IMR-90 (cell line): ENCODE results near the gene CD34. TPM values are rescaled to one million over a fixed set of nuclear protein-coding genes. Genes with fewer than 3 reads are reported as not detected.

Source experiments
- ATAC-seq: fragments of 200-7000 bp; cut with Tn5 transposase; 2 replicates; pipeline ENCODE4 v1.9.1; 2020; ENCODE audit warnings: low read depth, mild to moderate bottlenecking, moderate library complexity
- BruUV-seq: library from RNA; stranded (reverse); fragments of 400-500 nt; replicated peaks from 2 replicates; lab custom pipeline; 2021; lab: Mats Ljungman, UMichigan
- CTCF ChIA-PET: fragments of 300-600 bp; formaldehyde crosslinking; extraction: SDS; loops from one replicate; lab custom pipeline; 2021; ENCODE audit warnings: antibody characterized with exemption; lab: Yijun Ruan, JAX
- POLR2A ChIA-PET: fragments of 300-600 bp; sonication (Branson Sonifier 250); formaldehyde crosslinking; loops from one replicate; lab custom pipeline; 2022; ENCODE audit warnings: antibody characterized with exemption; ENCODE audit not compliant: unreplicated experiment; lab: Charles Lee
- DNase-seq: peaks from one replicate; pipeline ENCODE4 v3.0.0; 2013
- H2AFZ ChIP-seq: replicated peaks from 2 replicates; pipeline ENCODE3; 2013; ENCODE audit warnings: low read length, mild to moderate bottlenecking; ENCODE audit not compliant: poor library complexity
- H2AK5ac ChIP-seq: 2 replicates; pipeline ENCODE4 v1.6.1; 2013; ENCODE audit warnings: low read depth, low read length, inconsistent platforms
- H2AK9ac ChIP-seq: replicated peaks from 2 replicates; pipeline ENCODE3; 2013; ENCODE audit warnings: mild to moderate bottlenecking, low read depth, low read length, moderate library complexity; ENCODE audit not compliant: poor library complexity
- H2BK120ac ChIP-seq: 2 replicates; pipeline ENCODE4 v1.6.1; 2013; ENCODE audit warnings: low read depth, low read length, inconsistent platforms
- H2BK15ac ChIP-seq: 3 replicates; pipeline ENCODE4 v1.6.1; 2013; ENCODE audit warnings: low read depth, low read length, inconsistent platforms
- H2BK20ac ChIP-seq: 2 replicates; pipeline ENCODE4 v1.6.1; 2013; ENCODE audit warnings: low read depth, mild to moderate bottlenecking, inconsistent platforms, low read length, moderate library complexity
- H2BK5ac ChIP-seq: 2 replicates; pipeline ENCODE4 v1.6.1; 2013; ENCODE audit warnings: mild to moderate bottlenecking, low read depth, low read length, inconsistent platforms; ENCODE audit not compliant: poor library complexity, severe bottlenecking
- H3K14ac ChIP-seq: replicated peaks from 2 replicates; pipeline ENCODE4 v1.6.1; 2013; ENCODE audit warnings: low read depth, low read length, inconsistent platforms
- H3K18ac ChIP-seq: 2 replicates; pipeline ENCODE4 v1.6.1; 2013; ENCODE audit warnings: low read depth, low read length, control low read depth
- H3K23ac ChIP-seq: 2 replicates; pipeline ENCODE4 v1.6.1; 2013; ENCODE audit warnings: low read depth, low read length, inconsistent platforms
- H3K27ac ChIP-seq: 2 replicates; pipeline ENCODE4 v1.5.1; 2013; ENCODE audit warnings: mild to moderate bottlenecking, control low read depth, low read length; ENCODE audit not compliant: insufficient read depth
- H3K27me3 ChIP-seq: 2 replicates; pipeline ENCODE4 v1.6.1; 2013; ENCODE audit warnings: low read length; ENCODE audit not compliant: control insufficient read depth, insufficient read depth
- H3K36me3 ChIP-seq: 2 replicates; pipeline ENCODE4 v1.6.1; 2013; ENCODE audit warnings: low read length, mixed read lengths; ENCODE audit not compliant: control insufficient read depth, insufficient read depth
- H3K4ac ChIP-seq: 2 replicates; pipeline ENCODE4 v1.6.1; 2013; ENCODE audit warnings: low read depth, low read length, inconsistent platforms
- H3K4me1 ChIP-seq: 2 replicates; pipeline ENCODE4 v1.6.1; 2013; ENCODE audit warnings: low read length, mixed read lengths; ENCODE audit not compliant: control insufficient read depth, insufficient read depth
- H3K4me2 ChIP-seq: 2 replicates; pipeline ENCODE4 v1.6.1; 2013; ENCODE audit warnings: low read depth, mild to moderate bottlenecking, control low read depth, low read length, moderate library complexity
- H3K4me3 ChIP-seq: 2 replicates; pipeline ENCODE4 v1.5.1; 2013; ENCODE audit warnings: low read depth, mild to moderate bottlenecking, control low read depth, low read length, moderate library complexity; ENCODE audit not compliant: insufficient read depth
- H3K56ac ChIP-seq: 2 replicates; pipeline ENCODE4 v1.6.1; 2013; ENCODE audit warnings: low read length, inconsistent platforms; ENCODE audit not compliant: insufficient read depth; ENCODE audit errors: extremely low read depth
- H3K79me1 ChIP-seq, 2 experiments: 2 replicates each; pipeline ENCODE4 v1.6.1; 2013; ENCODE audit warnings: low read length in 2 of 2, inconsistent platforms in 1 of 2, low read depth in 1 of 2
- H3K9ac ChIP-seq: 2 replicates; pipeline ENCODE4 v1.6.1; 2013; ENCODE audit warnings: low read depth, low read length, control low read depth
- H3K9me1 ChIP-seq: 2 replicates; pipeline ENCODE4 v1.6.1; 2013; ENCODE audit warnings: low read length, inconsistent platforms; ENCODE audit not compliant: insufficient read depth
- H3K9me3 ChIP-seq: 2 replicates; pipeline ENCODE4 v1.6.1; 2013; ENCODE audit warnings: low read length; ENCODE audit not compliant: control insufficient read depth, insufficient read depth
- H4K20me1 ChIP-seq: 2 replicates; pipeline ENCODE4 v1.6.1; 2013; ENCODE audit warnings: low read length, inconsistent platforms; ENCODE audit not compliant: insufficient read depth
- H4K5ac ChIP-seq: 2 replicates; pipeline ENCODE4 v1.6.1; 2013; ENCODE audit warnings: mild to moderate bottlenecking, low read depth, low read length, control low read depth
- H4K8ac ChIP-seq, 2 experiments: 2 replicates each; pipeline ENCODE4 v1.6.1; 2013; ENCODE audit warnings: low read depth in 2 of 2, low read length in 2 of 2, control low read depth in 1 of 2, inconsistent platforms in 1 of 2
- H4K91ac ChIP-seq: 2 replicates; pipeline ENCODE4 v1.6.1; 2013; ENCODE audit warnings: low read depth, low read length, inconsistent platforms; ENCODE audit not compliant: insufficient read depth
- BHLHE40 ChIP-seq: fragments of 150-350 bp; IDR thresholded peaks from 2 replicates; pipeline ENCODE4 v1.6.1; 2016; ENCODE audit warnings: mild to moderate bottlenecking, low read depth, low read length
- CHD1 ChIP-seq: IDR thresholded peaks from 2 replicates; pipeline ENCODE4 v1.6.1; 2012; ENCODE audit warnings: low read depth, low read length, improper control_type of control experiment
- MAFK ChIP-seq: IDR thresholded peaks from 2 replicates; pipeline ENCODE4 v1.6.1; 2012; ENCODE audit warnings: low read depth, low read length, improper control_type of control experiment
- MAZ ChIP-seq: IDR thresholded peaks from 2 replicates; pipeline ENCODE4 v1.6.1; 2012; ENCODE audit warnings: low read depth, mild to moderate bottlenecking, low read length, improper control_type of control experiment, moderate library complexity, borderline replicate concordance
- NFE2L2 ChIP-seq: fragments of 150-350 bp; IDR thresholded peaks from 2 replicates; pipeline ENCODE4 v1.6.1; 2016; ENCODE audit warnings: low read depth, mild to moderate bottlenecking, low read length
- RAD21 ChIP-seq: IDR thresholded peaks from 2 replicates; pipeline ENCODE4 v1.6.1; 2012; ENCODE audit warnings: low read length, improper control_type of control experiment
- SMC3 ChIP-seq: fragments of 150-350 bp; IDR thresholded peaks from 2 replicates; pipeline ENCODE4 v1.6.1; 2016; ENCODE audit warnings: low read depth, mild to moderate bottlenecking, antibody characterized with exemption, low read length, moderate library complexity
- WGBS, 2 experiments: methylation state at CpG; one replicate each; pipeline versions ENCODE4 v1.1.5 to v1.1.7; 2013; ENCODE audit warnings: missing lambda C conversion rate in 2 of 2; ENCODE audit not compliant: insufficient read length in 1 of 2; ENCODE audit errors: extremely low coverage in 2 of 2; 5-methylcytosine and 5-hydroxymethylcytosine counted together
- dilution Hi-C: fragments of 300-500 bp; cut with HindIII; formaldehyde crosslinking; loops from one replicate; pipeline ENCODE4 v1.14.3; 2018; ENCODE audit warnings: low sequenced_read_pairs; ENCODE audit not compliant: unreplicated experiment
- in situ Hi-C: fragments of 300-500 bp; cut with MboI; formaldehyde crosslinking; loops from 3 replicates; pipeline ENCODE4 v1.14.3; 2019; ENCODE audit warnings: low sequenced_read_pairs, inconsistent platforms, mixed read lengths
- intact Hi-C: fragments of 100-400 bp; cut with micrococcal nuclease; formaldehyde crosslinking; loops from 2 replicates; pipeline ENCODE4 v1.10.0; 2022
- polyA plus RNA-seq, 3 experiments: library from polyadenylated mRNA; depleted of rRNA; stranded (reverse); fragments of >200 nt; gene quantifications; 2 replicates each; pipeline ENCODE4 v1.2.3, GENCODE V29; 2012; ENCODE audit warnings: low replicate concordance in 1 of 3
- total RNA-seq: library from RNA; depleted of rRNA; stranded (reverse); fragments of >200 nt; gene quantifications from 2 replicates; pipeline ENCODE4 v1.2.3, GENCODE V29; 2012
- TF ChIP-seq, protein P1 (sequence below): fragments of 150-350 bp; IDR thresholded peaks from 2 replicates; pipeline ENCODE4 v1.6.1; 2016; ENCODE audit warnings: low read depth, mild to moderate bottlenecking, low read length, moderate library complexity, borderline replicate concordance

The CD34 gene
- total and polyA plus RNA-seq, 2 of the 4 experiments (the other 2 are of a cell fraction), result 0.14 TPM; not detected in 1

DNA sequence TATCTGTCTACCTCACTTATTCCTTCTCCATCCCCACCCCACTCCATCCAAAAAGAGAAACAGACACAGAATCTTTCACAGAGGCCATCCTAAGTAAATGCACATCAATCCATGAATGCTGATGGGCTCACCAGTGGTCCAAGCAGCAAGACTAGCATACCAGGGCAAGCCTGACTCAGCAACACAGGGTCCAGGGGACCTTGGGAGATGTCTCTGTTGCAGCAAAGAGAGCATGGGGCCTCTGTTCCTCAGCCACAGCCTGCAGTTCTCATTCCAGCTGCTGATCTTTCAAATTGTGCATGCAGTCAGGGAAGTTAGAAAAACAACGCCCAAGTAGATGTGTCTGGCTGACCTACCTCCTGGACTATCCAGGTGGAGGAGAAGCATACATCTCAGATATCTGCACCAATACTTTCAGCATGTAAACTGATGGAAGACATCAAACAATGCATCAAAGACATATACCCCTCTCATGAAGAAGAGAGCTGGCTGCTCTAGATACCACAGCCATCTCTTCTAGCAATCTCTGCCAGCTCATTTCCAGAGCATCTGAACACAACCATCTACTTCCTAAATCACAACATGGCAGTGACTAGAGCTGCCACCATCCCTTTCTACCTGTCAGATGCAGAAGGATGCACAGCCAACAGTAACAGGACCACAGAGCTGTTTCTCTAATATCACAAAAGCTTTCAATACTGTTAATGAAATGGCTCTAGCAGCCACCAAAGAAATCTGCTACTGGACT is 54.5 kb downstream of the CD34 start:
- Histone ChIP-seq H2BK5ac (no peak overlapping the region), H3K9me3 (no peaks in the 10 kb centered on the region), H3K79me1 (peaks cover 5 to 21% of the 10 kb centered on the region in 2 experiments; a peak in 1 of 4 replicates), H4K5ac (no peak overlapping the region), H3K27ac (no peak overlapping the region), H3K23ac (no peak overlapping the region), H2BK120ac (no peak overlapping the region), H3K9ac (no peak overlapping the region), H3K4ac (no peak overlapping the region), H3K56ac (no peak overlapping the region), H3K4me1 (peaks cover 1% of the 10 kb centered on the region; the same call in 1 of the 2 replicates), H2AFZ (no peak overlapping the region), H4K91ac (no peak overlapping the region), H3K36me3 (no peaks in the 10 kb centered on the region; the same call in 1 of the 2 replicates), H3K27me3 (no peaks in the 10 kb centered on the region), H2AK5ac (no peak overlapping the region), H3K9me1 (peaks cover 5% of the 10 kb centered on the region), H3K4me2 (no peak overlapping the region), H4K20me1 (no peaks in the 10 kb centered on the region), H2AK9ac (no peak overlapping the region), H2BK20ac (no peak overlapping the region), H4K8ac (no peak overlapping the region), H2BK15ac (no peak overlapping the region), H3K14ac (no peak overlapping the region), H3K4me3 (no peak overlapping the region), H3K18ac (no peak overlapping the region)
- ATAC-seq (no peak), DNase-seq (no peak)
- no CpG with 5 or more reads among the region's 1 CpG for WGBS, 2 experiments
- intact Hi-C loops (no loop called here), in situ Hi-C loops (no loop called here), dilution Hi-C loops (no loop called here)
- no TSS peak for BruUV-seq
- ChIA-PET CTCF (no interaction called here), POLR2A (interaction anchor here (0.8 kb wide), 1 partner anchor 33 kb away, joined by 3 read pairs; no protein-coding TSS in a partner anchor)
- no peak for TF ChIP-seq MAFK
- no peak for TF ChIP-seq RAD21
- no peak for TF ChIP-seq MAZ
- no peak for TF ChIP-seq NFE2L2
- TF ChIP-seq SMC3, result no peak
- no peak for TF ChIP-seq CHD1
- TF ChIP-seq BHLHE40, result no peak
- TF ChIP-seq, protein P1, sequence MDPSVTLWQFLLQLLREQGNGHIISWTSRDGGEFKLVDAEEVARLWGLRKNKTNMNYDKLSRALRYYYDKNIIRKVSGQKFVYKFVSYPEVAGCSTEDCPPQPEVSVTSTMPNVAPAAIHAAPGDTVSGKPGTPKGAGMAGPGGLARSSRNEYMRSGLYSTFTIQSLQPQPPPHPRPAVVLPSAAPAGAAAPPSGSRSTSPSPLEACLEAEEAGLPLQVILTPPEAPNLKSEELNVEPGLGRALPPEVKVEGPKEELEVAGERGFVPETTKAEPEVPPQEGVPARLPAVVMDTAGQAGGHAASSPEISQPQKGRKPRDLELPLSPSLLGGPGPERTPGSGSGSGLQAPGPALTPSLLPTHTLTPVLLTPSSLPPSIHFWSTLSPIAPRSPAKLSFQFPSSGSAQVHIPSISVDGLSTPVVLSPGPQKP, result no peak
